ENCODE measurements around the gene TH. TPM values are rescaled to one million over a fixed set of nuclear protein-coding genes. Genes with fewer than 3 reads are reported as not detected.

TH gene
- total and polyA plus RNA-seq, 2 of the 8 experiments (the other 6 are each of a cell fraction or from before 2014, with no cell fraction given): 0.09 TPM; not detected in 1

GRCh38 chr11:2180789-2181370 lies 9.3 kb upstream of the TH start:
- CTCF ChIA-PET (ENCODE audit: partially characterized antibody): interaction anchor here (0.9 to 1.9 kb wide), 4 partner anchors 14 to 650 kb away, joined by 3 to 6 read pairs (median 4); no protein-coding TSS in a partner anchor
- WGBS, 2 experiments (ENCODE audit: extremely low coverage in 1 of 2, insufficient coverage in 1 of 2, insufficient read length in 1 of 2, insufficient replicate concordance in 2 of 2, low coverage in 1 of 2, low lambda C conversion rate in 2 of 2, missing lambda C conversion rate in 1 of 2): 95% methylated on average over 10 of the region's 11 CpGs; no CpG with 5 or more reads in 1 of the 2 experiments
- Histone ChIP-seq H3K4ac (replicated peaks; ENCODE audit: insufficient read length, low read depth, low read length) (no peak overlapping the region), H4K8ac (ENCODE audit: extremely low read depth, insufficient read depth, low read length) (no peak overlapping the region; the same call in 1 of the 2 replicates), H3K79me2 (ENCODE audit: control insufficient read depth in 1 of 2, insufficient read depth in 2 of 2, low read length in 2 of 2) (no peaks in the 10 kb centered on the region), H3K18ac (ENCODE audit: extremely low read depth, low read length) (no peak overlapping the region), H2BK15ac (ENCODE audit: low read length) (no peak overlapping the region), H3K4me2 (ENCODE audit: insufficient read depth in 1 of 2, low read depth in 2 of 2, low read length in 2 of 2) (no peak overlapping the region), H3K36me3 (ENCODE audit: control insufficient read depth in 2 of 4, insufficient read depth in 4 of 4, low read length in 3 of 4) (no peaks in the 10 kb centered on the region), H3K4me3 (ENCODE audit: extremely low read depth in 1 of 4, insufficient read depth in 2 of 4, low read depth in 3 of 4, low read length in 4 of 4) (no peak overlapping the region), H4K20me1 (replicated peaks in 1 of 2; ENCODE audit: control insufficient read depth in 1 of 2, insufficient read depth in 2 of 2, low read length in 2 of 2) (peaks cover 0 to 8% of the 10 kb centered on the region in 2 experiments), H3K9ac (replicated peaks in 1 of 4; ENCODE audit: extremely low read depth in 1 of 4, low read depth in 3 of 4, low read length in 3 of 4) (no peak overlapping the region), H2AK5ac (ENCODE audit: low read depth, low read length) (no peak overlapping the region), H2BK12ac (ENCODE audit: low read depth, low read length) (no peak overlapping the region), H3K14ac (ENCODE audit: insufficient read length) (no peak overlapping the region), H3K23ac (ENCODE audit: insufficient read length) (no peak overlapping the region), H3K27ac (ENCODE audit: low read depth, low read length) (no peak overlapping the region), H3K56ac (replicated peaks; ENCODE audit: insufficient read length, low read depth, low read length) (no peak overlapping the region), H4K5ac (ENCODE audit: insufficient read length, low read depth, low read length) (no peak overlapping the region), H2BK120ac (replicated peaks; ENCODE audit: low read depth, low read length) (no peak overlapping the region), H2AFZ (ENCODE audit: low read length) (no peak overlapping the region), H3K4me1 (replicated peaks in 1 of 4; ENCODE audit: control insufficient read depth in 3 of 4, insufficient read depth in 4 of 4, low read length in 3 of 4) (no peaks in the 10 kb centered on the region), H3K27me3 (replicated peaks in 1 of 4; ENCODE audit: control insufficient read depth in 3 of 4, extremely low read depth in 1 of 4, insufficient read depth in 3 of 4, low read length in 3 of 4) (peaks cover 0 to 5% (median 1%) of the 10 kb centered on the region in 4 experiments; a peak in 1 of 7 replicates), H2BK5ac (ENCODE audit: low read depth, low read length) (no peak overlapping the region), H2BK20ac (ENCODE audit: low read length) (no peak overlapping the region), H4K91ac (replicated peaks; ENCODE audit: insufficient read length, low read length) (no peak overlapping the region), H3K23me2 (ENCODE audit: low read depth, low read length) (no peaks in the 10 kb centered on the region), H3K79me1 (ENCODE audit: low read depth, low read length) (no peaks in the 10 kb centered on the region), H3K9me3 (ENCODE audit: insufficient read depth in 2 of 2, low read depth in 1 of 2, low read length in 1 of 2) (no peaks in the 10 kb centered on the region)
- FAIRE-seq (no peak), DNase-seq (ENCODE audit: low read depth in 1 of 2, low spot score in 2 of 2) (no peak)
- POLR2A ChIA-PET (ENCODE audit: partially characterized antibody): no interaction called here
- no peak for TF ChIP-seq BCL11A (IDR thresholded peaks at IDR 0.05; ENCODE audit: low read depth in 2 of 2, low read length in 2 of 2)
- no peak for TF ChIP-seq BRCA1 (IDR thresholded peaks at IDR 0.05; ENCODE audit: low read depth, low read length)
- TF ChIP-seq TAF7 (optimal IDR thresholded peaks at IDR 0.05; ENCODE audit: borderline replicate concordance, low read depth, low read length): no peak
- no peak for TF ChIP-seq CREB1 (IDR thresholded peaks at IDR 0.05)
- TF ChIP-seq SP4 (IDR thresholded peaks at IDR 0.05; ENCODE audit: low read length): no peak
- no peak for TF ChIP-seq HDAC2 (IDR thresholded peaks at IDR 0.05; ENCODE audit: borderline replicate concordance in 1 of 2, low read depth in 2 of 2, low read length in 2 of 2)
- no peak for TF ChIP-seq GABPA (IDR thresholded peaks at IDR 0.05; ENCODE audit: borderline replicate concordance, insufficient read depth, low read length)
- TF ChIP-seq NANOG (IDR thresholded peaks at IDR 0.05; ENCODE audit: insufficient read depth, low read depth, low read length, poor library complexity, severe bottlenecking): no peak
- TF ChIP-seq HDAC6 (IDR thresholded peaks at IDR 0.05; ENCODE audit: low read depth, low read length): no peak
- no peak for TF ChIP-seq JUND (IDR thresholded peaks at IDR 0.05; ENCODE audit: low read length)
- no peak for TF ChIP-seq POLR2A (IDR thresholded peaks at IDR 0.05; ENCODE audit: control extremely low read depth in 1 of 2, low read depth in 2 of 2, low read length in 2 of 2)
- TF ChIP-seq EGR1 (IDR thresholded peaks at IDR 0.05; ENCODE audit: borderline replicate concordance, low read depth, low read length): no peak
- TF ChIP-seq GTF2F1 (IDR thresholded peaks at IDR 0.05; ENCODE audit: borderline replicate concordance, low read depth, low read length): no peak
- no peak for TF ChIP-seq KDM4A (IDR thresholded peaks at IDR 0.05; ENCODE audit: low read depth, low read length, severe bottlenecking)
- no peak for TF ChIP-seq TBP (IDR thresholded peaks at IDR 0.05; ENCODE audit: low read depth, low read length)
